Measurements from ENCODE around the gene FPGS. TPM values are rescaled to one million over a fixed set of nuclear protein-coding genes. Genes with fewer than 3 reads are reported as not detected.
A peak's percentile ranks its signal among the peaks of the same experiment; 100 is the strongest.

The FPGS gene
- total and polyA plus RNA-seq, 4 donors, result 20.4 to 61.1 (median 42.7) TPM

- H3K27me3 ChIP-seq (ENCODE audit: control insufficient read depth in 4 of 4, insufficient read depth in 4 of 4, low read length in 3 of 4), result no peaks in the 10 kb centered on the region
- TF ChIP-seq RAD21 (IDR thresholded peaks at IDR 0.05) (peak in 1 of 2 donors; percentile 10), SP1 (IDR thresholded peaks at IDR 0.05) (peak; percentile 38), NR2F2 (IDR thresholded peaks at IDR 0.05) (peak; percentile 97), GABPA (IDR thresholded peaks at IDR 0.05 in 1 of 2, conservative IDR thresholded peaks at IDR 0.05 in 1 of 2) (no peak)
- H3K4me1 ChIP-seq (ENCODE audit: control insufficient read depth in 4 of 4, insufficient read depth in 4 of 4, low read length in 3 of 4), result peaks cover 0 to 18% (median 1%) of the 10 kb centered on the region in 4 donors
- H3K27ac ChIP-seq (ENCODE audit: low read depth in 1 of 2, low read length in 2 of 2), result no peak overlapping the region
- no peak overlapping the region for H3K4me3 ChIP-seq (ENCODE audit: low read depth in 1 of 3, low read length in 3 of 3)
- no peaks in the 10 kb centered on the region for H3K36me3 ChIP-seq (ENCODE audit: control insufficient read depth in 4 of 4, insufficient read depth in 3 of 4, low read depth in 1 of 4, low read length in 3 of 4)
- H3K9ac ChIP-seq (ENCODE audit: low read depth in 1 of 2, low read length in 2 of 2), result no peak overlapping the region
- no peak for DNase-seq (ENCODE audit: low spot score)
- H3K9me3 ChIP-seq (ENCODE audit: control insufficient read depth in 4 of 4, low read length in 3 of 4), result no peaks in the 10 kb centered on the region
- 82% methylated on average over 8 of the region's 8 CpGs for WGBS
Observed at GRCh38 chr9:127860260-127860659, 57.6 kb downstream of the FPGS start.

GRCh38 chr9:127860779-127861178, 58.1 kb downstream of the FPGS start:
- Histone ChIP-seq H3K27ac (ENCODE audit: low read depth in 1 of 2, low read length in 2 of 2) (no peak overlapping the region), H3K9ac (ENCODE audit: low read depth in 1 of 2, low read length in 2 of 2) (no peak overlapping the region), H3K4me3 (ENCODE audit: low read depth in 1 of 3, low read length in 3 of 3) (no peak overlapping the region), H3K4me1 (ENCODE audit: control insufficient read depth in 4 of 4, insufficient read depth in 4 of 4, low read length in 3 of 4) (peaks cover 0 to 18% (median 1%) of the 10 kb centered on the region in 4 donors), H3K9me3 (ENCODE audit: control insufficient read depth in 4 of 4, low read length in 3 of 4) (no peaks in the 10 kb centered on the region), H3K36me3 (ENCODE audit: control insufficient read depth in 4 of 4, insufficient read depth in 3 of 4, low read depth in 1 of 4, low read length in 3 of 4) (no peaks in the 10 kb centered on the region), H3K27me3 (ENCODE audit: control insufficient read depth in 4 of 4, insufficient read depth in 4 of 4, low read length in 3 of 4) (no peaks in the 10 kb centered on the region)
- no peak for TF ChIP-seq EGR1 (IDR thresholded peaks at IDR 0.05; ENCODE audit: low read depth in 2 of 2)
- no peak for TF ChIP-seq TAF1 (conservative IDR thresholded peaks at IDR 0.05)
- no peak for TF ChIP-seq RXRA (IDR thresholded peaks at IDR 0.05)
- TF ChIP-seq HNF4A (conservative IDR thresholded peaks at IDR 0.05), result no peak
- TF ChIP-seq FOXA1 (IDR thresholded peaks at IDR 0.05), result no peak
- no peak for TF ChIP-seq FOXA2 (IDR thresholded peaks at IDR 0.05)
- no peak for TF ChIP-seq JUND (IDR thresholded peaks at IDR 0.05)
- TF ChIP-seq SP1 (IDR thresholded peaks at IDR 0.05), result no peak
- TF ChIP-seq NR2F2 (IDR thresholded peaks at IDR 0.05), result no peak
- no peak for TF ChIP-seq RAD21 (IDR thresholded peaks at IDR 0.05)
- no peak for TF ChIP-seq HNF4G (IDR thresholded peaks at IDR 0.05)
- no peak for TF ChIP-seq CTCF (IDR thresholded peaks at IDR 0.05; ENCODE audit: low read depth, low read length, missing input control)
- TF ChIP-seq MAX (IDR thresholded peaks at IDR 0.05), result no peak
- TF ChIP-seq ZBTB33 (IDR thresholded peaks at IDR 0.05), result no peak
- TF ChIP-seq REST (IDR thresholded peaks at IDR 0.05), result no peak
- no peak for TF ChIP-seq ATF3 (IDR thresholded peaks at IDR 0.05)
- WGBS, result 95% methylated on average over 11 of the region's 11 CpGs
- DNase-seq (ENCODE audit: low spot score), result no peak

Data from liver (tissue), 9 donors.